NT2/D1 (cell line): ENCODE results near the gene MYL6.

Experiments used
- DNase-seq: peaks from one replicate; pipeline ENCODE4 v3.0.0-alpha.2; 2011; ENCODE audit warnings: low read depth, low spot score
- H3K27me3 ChIP-seq: 2 replicates; pipeline ENCODE4 v1.6.0; 2011; ENCODE audit warnings: mild to moderate bottlenecking; ENCODE audit not compliant: insufficient read length, insufficient read depth
- H3K36me3 ChIP-seq: 2 replicates; pipeline ENCODE4 v1.6.1; 2011; ENCODE audit warnings: mild to moderate bottlenecking, low read length, mixed read lengths; ENCODE audit not compliant: insufficient read depth, insufficient read length
- H3K4me1 ChIP-seq: 2 replicates; pipeline ENCODE4 v1.5.1; 2011; ENCODE audit not compliant: insufficient read depth, insufficient read length
- H3K4me3 ChIP-seq: 2 replicates; pipeline ENCODE4 v1.5.1; 2011; ENCODE audit warnings: low read depth; ENCODE audit not compliant: insufficient read length
- H3K9ac ChIP-seq: 2 replicates; pipeline ENCODE4 v1.6.0; 2011; ENCODE audit warnings: low read depth; ENCODE audit not compliant: insufficient read length
- H3K9me3 ChIP-seq: 2 replicates; pipeline ENCODE4 v1.5.1; 2011; ENCODE audit warnings: mild to moderate bottlenecking, low read length; ENCODE audit not compliant: insufficient read depth
- SUZ12 ChIP-seq: IDR thresholded peaks from 2 replicates; pipeline ENCODE4 v1.6.1; 2011; ENCODE audit not compliant: insufficient read length, insufficient read depth; ENCODE audit errors: extremely low read depth
- YY1 ChIP-seq: IDR thresholded peaks from 2 replicates; pipeline ENCODE4 v1.6.1; 2011; ENCODE audit not compliant: insufficient read length, insufficient read depth
- ZNF274 ChIP-seq: IDR thresholded peaks from 2 replicates; pipeline ENCODE4 v1.6.1; 2011; ENCODE audit warnings: mild to moderate bottlenecking, low read depth, low read length

Gene MYL6

GRCh38 chr12:56197921-56198635, 39.9 kb downstream of the MYL6 start:
- no peak overlapping the region for H3K9ac ChIP-seq
- H3K4me1 ChIP-seq, result peaks cover 4% of the 10 kb centered on the region
- no peaks in the 10 kb centered on the region for H3K27me3 ChIP-seq
- TF ChIP-seq SUZ12 (no peak), ZNF274 (no peak), YY1 (no peak)
- DNase-seq, result no peak
- H3K36me3 ChIP-seq, result no peaks in the 10 kb centered on the region
- no peaks in the 10 kb centered on the region for H3K9me3 ChIP-seq
- H3K4me3 ChIP-seq, result no peak overlapping the region

- DNase-seq, result no peak
- Histone ChIP-seq H3K4me1 (peaks cover 4% of the 10 kb centered on the region), H3K4me3 (no peak overlapping the region), H3K27me3 (no peaks in the 10 kb centered on the region), H3K36me3 (no peaks in the 10 kb centered on the region), H3K9me3 (no peaks in the 10 kb centered on the region), H3K9ac (no peak overlapping the region)
- TF ChIP-seq ZNF274, result no peak
- no peak for TF ChIP-seq YY1
- no peak for TF ChIP-seq SUZ12
Observed at GRCh38 chr12:56198836-56199235, 40.7 kb downstream of the MYL6 start.

- peaks cover 4% of the 10 kb centered on the region for H3K4me1 ChIP-seq
Observed at GRCh38 chr12:56202366-56202765, 44.2 kb downstream of the MYL6 start.

GRCh38 chr12:56202838-56203237, 44.7 kb downstream of the MYL6 start:
- H3K9me3 ChIP-seq, result no peaks in the 10 kb centered on the region
- H3K36me3 ChIP-seq, result peaks cover 39% of the 10 kb centered on the region
- peaks cover 4% of the 10 kb centered on the region for H3K4me1 ChIP-seq
- DNase-seq, result no peak
- H3K9ac ChIP-seq, result no peak overlapping the region
- no peak for TF ChIP-seq ZNF274
- TF ChIP-seq YY1, result no peak
- no peak for TF ChIP-seq SUZ12
- H3K27me3 ChIP-seq, result no peaks in the 10 kb centered on the region
- H3K4me3 ChIP-seq, result no peak overlapping the region

More at GRCh38 chr12:56202366-56202765, 44.2 kb downstream of the MYL6 start:
- H3K36me3 ChIP-seq, result peaks cover 34% of the 10 kb centered on the region
- no peaks in the 10 kb centered on the region for H3K9me3 ChIP-seq
- no peaks in the 10 kb centered on the region for H3K27me3 ChIP-seq
- H3K9ac ChIP-seq, result no peak overlapping the region
- no peak for DNase-seq
- no peak overlapping the region for H3K4me3 ChIP-seq
- TF ChIP-seq YY1 (no peak), ZNF274 (no peak), SUZ12 (no peak)

- no peak for DNase-seq
- TF ChIP-seq ZNF274, result no peak
- TF ChIP-seq YY1, result no peak
- no peak for TF ChIP-seq SUZ12
- Histone ChIP-seq H3K27me3 (no peaks in the 10 kb centered on the region), H3K9ac (no peak overlapping the region), H3K4me3 (no peak overlapping the region), H3K4me1 (peaks cover 4% of the 10 kb centered on the region), H3K9me3 (no peaks in the 10 kb centered on the region), H3K36me3 (peaks cover 43% of the 10 kb centered on the region)
Observed at GRCh38 chr12:56204275-56204674, 46.1 kb downstream of the MYL6 start.

- H3K9ac ChIP-seq, result no peak overlapping the region
- no peak for DNase-seq
- H3K4me3 ChIP-seq, result no peak overlapping the region
- TF ChIP-seq ZNF274 (no peak), SUZ12 (no peak), YY1 (no peak)
- H3K36me3 ChIP-seq, result peaks cover 51% of the 10 kb centered on the region
- H3K9me3 ChIP-seq, result no peaks in the 10 kb centered on the region
- H3K4me1 ChIP-seq, result no peaks in the 10 kb centered on the region
- H3K27me3 ChIP-seq, result no peaks in the 10 kb centered on the region
Observed at GRCh38 chr12:56205445-56205844, 47.3 kb downstream of the MYL6 start.

GRCh38 chr12:56206452-56207166, 48.5 kb downstream of the MYL6 start:
- H3K4me3 ChIP-seq, result no peak overlapping the region
- DNase-seq, result no peak
- no peaks in the 10 kb centered on the region for H3K9me3 ChIP-seq
- H3K9ac ChIP-seq, result no peak overlapping the region
- H3K27me3 ChIP-seq, result no peaks in the 10 kb centered on the region
- TF ChIP-seq SUZ12 (no peak), YY1 (no peak), ZNF274 (no peak)
- peaks cover 60% of the 10 kb centered on the region for H3K36me3 ChIP-seq
- no peaks in the 10 kb centered on the region for H3K4me1 ChIP-seq
